Epithelial cell of esophagus (primary cell): ENCODE results near the gene OR13J1.

Experiments
- DNase-seq: peaks from one replicate; pipeline ENCODE4 v3.0.0; 2010; ENCODE audit warnings: low read depth
- H3K4me3 ChIP-seq: 2 replicates; pipeline ENCODE4 v1.5.1; 2011; ENCODE audit warnings: mild to moderate bottlenecking, low read length, control low read depth
- CTCF ChIP-seq: IDR thresholded peaks from 2 replicates; pipeline ENCODE4 v1.5.1; 2011; ENCODE audit warnings: low read depth, mild to moderate bottlenecking, low read length, control low read depth, inconsistent platforms; ENCODE audit not compliant: insufficient read depth; ENCODE audit errors: missing control alignments

Gene OR13J1

GRCh38 chr9:35839926-35840325, 30.3 kb downstream of the OR13J1 start:
- no peak overlapping the region for H3K4me3 ChIP-seq
- TF ChIP-seq CTCF, result no peak
- DNase-seq, result no peak

- DNase-seq, result no peak
- no peak for TF ChIP-seq CTCF
- H3K4me3 ChIP-seq, result no peak overlapping the region
Observed at GRCh38 chr9:35836595-35836994, 33.6 kb downstream of the OR13J1 start.

GRCh38 chr9:35835766-35836165, 34.4 kb downstream of the OR13J1 start:
- no peak for DNase-seq
- no peak overlapping the region for H3K4me3 ChIP-seq
- TF ChIP-seq CTCF, result no peak

GRCh38 chr9:35835216-35835632, 35.0 kb downstream of the OR13J1 start:
- H3K4me3 ChIP-seq, result no peak overlapping the region
- peak; percentile 19 for DNase-seq
- TF ChIP-seq CTCF, result peak; percentile 35

GRCh38 chr9:35834260-35835215, 35.7 kb downstream of the OR13J1 start:
- no peak overlapping the region for H3K4me3 ChIP-seq
- no peak for DNase-seq
- TF ChIP-seq CTCF, result no peak

GRCh38 chr9:35832814-35833213, 37.4 kb downstream of the OR13J1 start:
- no peak for TF ChIP-seq CTCF
- DNase-seq, result peak; percentile 33
- H3K4me3 ChIP-seq, result no peak overlapping the region
